ENCODE results near the gene DPH3. TPM values are rescaled to one million over a fixed set of nuclear protein-coding genes. Genes with fewer than 3 reads are reported as not detected.
A peak's percentile ranks its signal among the peaks of the same experiment; 100 is the strongest.

DPH3 gene
- total RNA-seq, 1 experiment from 2014 or later, result 16.2 TPM

GRCh38 chr3:16294844-16295243 is 30.1 kb upstream of the DPH3 start:
- Histone ChIP-seq H3F3A (ENCODE audit: insufficient read depth, low read depth) (no peaks in the 10 kb centered on the region), H3K4me1 (replicated peaks; ENCODE audit: insufficient read depth) (no peaks in the 10 kb centered on the region), H3K4me3 (no peak overlapping the region), H3K36me3 (ENCODE audit: low read depth) (peaks cover 24% of the 10 kb centered on the region), H2AFZ (no peak overlapping the region), H3K4me2 (no peak overlapping the region), H3K27me3 (ENCODE audit: insufficient read depth, low read depth) (no peaks in the 10 kb centered on the region), H3K9me3 (ENCODE audit: insufficient read depth, low read depth) (no peaks in the 10 kb centered on the region), H3K27ac (no peak overlapping the region), H4K20me1 (ENCODE audit: insufficient read depth) (peaks cover 7% of the 10 kb centered on the region; the same call in 1 of the 2 replicates), H3K79me2 (ENCODE audit: low read depth) (0 out of 2 replicates have a peak, but pooled peaks cover 4% of the 10 kb centered on the region), H3K9me2 (ENCODE audit: insufficient read depth) (no peaks in the 10 kb centered on the region; the same call in 1 of the 2 replicates)
- ChIA-PET POLR2A (ENCODE audit: unreplicated experiment) (no interaction called here), CTCF (no interaction called here)
- TF ChIP-seq EZH2 (IDR thresholded peaks at IDR 0.05; ENCODE audit: low read depth) (no peak), CTCF (conservative IDR thresholded peaks at IDR 0.05) (no peak)
- no peak for DNase-seq
- intact Hi-C loops (cut with micrococcal nuclease; ENCODE audit: unreplicated experiment), result loop anchor here (5.0 to 10.0 kb wide), 3 partner anchors 740 to 1120 kb away; no protein-coding TSS in a partner anchor
- BruUV-seq (replicated peaks), result no TSS peak

GRCh38 chr3:16290827-16291196 is 26.1 kb upstream of the DPH3 start:
- H2AFZ ChIP-seq, result no peak overlapping the region
- ChIA-PET CTCF (interaction anchor here (0.5 to 1.0 kb wide), 2 partner anchors 69 to 735 kb away, joined by 4 to 5 read pairs; no protein-coding TSS in a partner anchor), POLR2A (ENCODE audit: unreplicated experiment) (no interaction called here)
- peaks cover 7% of the 10 kb centered on the region; the same call in 1 of the 2 replicates for H4K20me1 ChIP-seq (ENCODE audit: insufficient read depth)
- no peaks in the 10 kb centered on the region for H3K4me1 ChIP-seq (replicated peaks; ENCODE audit: insufficient read depth)
- no peak overlapping the region for H3K4me2 ChIP-seq
- TF ChIP-seq EZH2 (IDR thresholded peaks at IDR 0.05; ENCODE audit: low read depth) (no peak), CTCF (conservative IDR thresholded peaks at IDR 0.05) (no peak)
- DNase-seq, result no peak
- H3K79me2 ChIP-seq (ENCODE audit: low read depth), result 0 out of 2 replicates have a peak, but pooled peaks cover 4% of the 10 kb centered on the region
- no peaks in the 10 kb centered on the region for H3K9me3 ChIP-seq (ENCODE audit: insufficient read depth, low read depth)
- peaks cover 9% of the 10 kb centered on the region; the same call in 1 of the 2 replicates for H3K36me3 ChIP-seq (ENCODE audit: low read depth)
- H3K27ac ChIP-seq, result no peak overlapping the region
- H3F3A ChIP-seq (ENCODE audit: insufficient read depth, low read depth), result no peaks in the 10 kb centered on the region
- no peaks in the 10 kb centered on the region for H3K27me3 ChIP-seq (ENCODE audit: insufficient read depth, low read depth)
- H3K9me2 ChIP-seq (ENCODE audit: insufficient read depth), result no peaks in the 10 kb centered on the region
- intact Hi-C loops (cut with micrococcal nuclease; ENCODE audit: unreplicated experiment), result loop anchor here (1.0 to 10.0 kb wide), 5 partner anchors 259 to 1124 kb away; no protein-coding TSS in a partner anchor
- H3K4me3 ChIP-seq, result no peak overlapping the region
- no TSS peak for BruUV-seq (replicated peaks)

GRCh38 chr3:16290007-16290826 is 25.5 kb upstream of the DPH3 start:
- POLR2A ChIA-PET (ENCODE audit: unreplicated experiment), result no interaction called here
- CTCF ChIA-PET, result interaction anchor here (0.5 to 1.0 kb wide), 4 partner anchors 18 to 735 kb away, joined by 3 to 5 read pairs (median 4); no protein-coding TSS in a partner anchor
- H3K4me2 ChIP-seq, result no peak overlapping the region
- DNase-seq, result peak in 1 of 2 experiments; percentile 26
- no peak for TF ChIP-seq EZH2 (IDR thresholded peaks at IDR 0.05; ENCODE audit: low read depth)
- TF ChIP-seq CTCF (conservative IDR thresholded peaks at IDR 0.05), result peak; percentile 91
- no peak overlapping the region for H3K4me3 ChIP-seq
- no peaks in the 10 kb centered on the region for H3K9me2 ChIP-seq (ENCODE audit: insufficient read depth)
- H3F3A ChIP-seq (ENCODE audit: insufficient read depth, low read depth), result no peaks in the 10 kb centered on the region
- BruUV-seq (replicated peaks), result no TSS peak
- no peak overlapping the region for H2AFZ ChIP-seq
- H3K27ac ChIP-seq, result no peak overlapping the region
- H3K4me1 ChIP-seq (replicated peaks; ENCODE audit: insufficient read depth), result no peaks in the 10 kb centered on the region
- H3K36me3 ChIP-seq (ENCODE audit: low read depth), result peaks cover 9% of the 10 kb centered on the region; the same call in 1 of the 2 replicates
- H3K79me2 ChIP-seq (ENCODE audit: low read depth), result 0 out of 2 replicates have a peak, but pooled peaks cover 4% of the 10 kb centered on the region
- no peaks in the 10 kb centered on the region for H3K9me3 ChIP-seq (ENCODE audit: insufficient read depth, low read depth)
- intact Hi-C loops (cut with micrococcal nuclease; ENCODE audit: unreplicated experiment), result loop anchor here (1.0 to 10.0 kb wide), 5 partner anchors 260 to 1125 kb away; no protein-coding TSS in a partner anchor
- H4K20me1 ChIP-seq (ENCODE audit: insufficient read depth), result peaks cover 7% of the 10 kb centered on the region; the same call in 1 of the 2 replicates
- H3K27me3 ChIP-seq (ENCODE audit: insufficient read depth, low read depth), result no peaks in the 10 kb centered on the region

Data from PC-9 (cell line).